Endothelial cell (in vitro differentiated cells): Measurements from ENCODE around the gene LRP5. TPM values are rescaled to one million over a fixed set of nuclear protein-coding genes. Genes with fewer than 3 reads are reported as not detected.

Experiments
- DNase-seq: peaks from one replicate; pipeline ENCODE4 v3.0.0; 2021; ENCODE audit warnings: low spot score
- H3K27ac Mint-ChIP-seq: one replicate; pipeline ENCODE4 v1.8.0; 2021; ENCODE audit warnings: mixed read lengths, inconsistent platforms; ENCODE audit not compliant: unreplicated experiment
- H3K27me3 Mint-ChIP-seq: one replicate; pipeline ENCODE4 v1.8.0; 2021; ENCODE audit warnings: mild to moderate bottlenecking, moderate library complexity, mixed read lengths, inconsistent platforms; ENCODE audit not compliant: unreplicated experiment
- H3K36me3 Mint-ChIP-seq: one replicate; pipeline ENCODE4 v1.8.0; 2021; ENCODE audit warnings: mild to moderate bottlenecking, low read depth, mixed read lengths, inconsistent platforms; ENCODE audit not compliant: unreplicated experiment
- H3K4me1 Mint-ChIP-seq: one replicate; pipeline ENCODE4 v1.8.0; 2021; ENCODE audit warnings: mild to moderate bottlenecking, mixed read lengths, inconsistent platforms; ENCODE audit not compliant: unreplicated experiment
- H3K4me3 Mint-ChIP-seq: one replicate; pipeline ENCODE4 v1.8.0; 2021; ENCODE audit warnings: mild to moderate bottlenecking, mixed read lengths, inconsistent platforms; ENCODE audit not compliant: unreplicated experiment
- H3K9me3 Mint-ChIP-seq: one replicate; pipeline ENCODE4 v1.8.0; 2021; ENCODE audit warnings: mixed read lengths, inconsistent platforms; ENCODE audit not compliant: unreplicated experiment
- total RNA-seq: library from RNA; stranded (reverse); fragmentation: NEBNext Ultra II Directional; extraction: Animal tissue kit (Norgen Biotek cat#: 25700); gene quantifications from one replicate; pipeline ENCODE4 v1.2.1, GENCODE V29; 2021; ENCODE audit not compliant: unreplicated experiment
- TF ChIP-seq, protein P1 (sequence below): fragments of 200-600 bp; sonication (generic); IDR thresholded peaks from one replicate; pipeline ENCODE4 v1.5.0; 2021; ENCODE audit warnings: antibody characterized with exemption; ENCODE audit not compliant: unreplicated experiment

The LRP5 gene
- total RNA-seq, 1 donor from 2014 or later, result 72.3 TPM

DNA sequence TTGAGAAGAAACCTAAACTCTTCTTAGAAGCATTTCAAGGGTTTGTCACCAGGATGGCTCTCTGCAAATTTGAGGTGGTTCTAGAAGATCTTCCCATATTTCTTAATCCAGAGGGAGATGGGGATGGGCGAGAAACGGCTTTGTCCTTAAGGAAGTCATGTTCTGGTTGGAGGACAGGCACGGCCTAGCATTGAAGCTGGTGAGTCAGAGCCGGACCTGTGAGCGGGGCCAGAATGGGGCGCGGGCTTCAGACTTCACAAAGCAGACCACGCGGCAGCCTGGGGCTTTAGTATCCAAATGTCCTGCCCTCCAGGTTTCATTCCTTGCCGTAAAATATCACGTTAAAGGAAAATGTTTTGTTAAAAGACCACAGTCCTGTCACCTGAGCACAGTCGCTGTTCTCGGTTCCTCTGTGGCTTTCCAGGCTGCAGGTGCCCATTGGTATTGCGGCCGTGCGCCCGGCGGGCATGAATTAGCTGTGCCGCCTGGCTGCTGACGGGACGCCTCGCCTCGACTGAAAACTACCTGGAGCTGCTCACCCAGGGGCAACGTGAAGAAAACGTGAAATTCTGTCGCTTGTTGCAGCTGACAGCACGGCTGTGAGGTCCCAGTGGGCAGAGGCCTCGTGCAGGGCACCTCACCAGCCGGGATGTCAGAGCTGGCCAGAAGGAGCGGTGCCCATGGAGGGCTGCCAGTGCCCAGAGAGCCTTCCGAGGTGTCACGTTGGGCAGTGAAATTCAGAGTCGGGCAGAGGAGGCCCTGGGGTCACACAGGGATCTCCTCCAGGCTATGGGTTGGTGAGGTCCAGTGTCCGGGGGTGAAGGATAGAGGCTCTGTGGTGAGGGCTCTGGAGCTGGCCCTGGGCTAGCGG is 59.0 kb downstream of the LRP5 start:
- peaks cover 41% of the 10 kb centered on the region for H3K36me3 Mint-ChIP-seq
- peaks cover 4% of the 10 kb centered on the region for H3K9me3 Mint-ChIP-seq
- peak overlapping the region; percentile 26 for H3K27ac Mint-ChIP-seq
- peaks cover 26% of the 10 kb centered on the region for H3K4me1 Mint-ChIP-seq
- H3K27me3 Mint-ChIP-seq, result peaks cover 16% of the 10 kb centered on the region
- DNase-seq, result no peak
- H3K4me3 Mint-ChIP-seq, result peak overlapping the region; percentile 72
- TF ChIP-seq, protein P1, sequence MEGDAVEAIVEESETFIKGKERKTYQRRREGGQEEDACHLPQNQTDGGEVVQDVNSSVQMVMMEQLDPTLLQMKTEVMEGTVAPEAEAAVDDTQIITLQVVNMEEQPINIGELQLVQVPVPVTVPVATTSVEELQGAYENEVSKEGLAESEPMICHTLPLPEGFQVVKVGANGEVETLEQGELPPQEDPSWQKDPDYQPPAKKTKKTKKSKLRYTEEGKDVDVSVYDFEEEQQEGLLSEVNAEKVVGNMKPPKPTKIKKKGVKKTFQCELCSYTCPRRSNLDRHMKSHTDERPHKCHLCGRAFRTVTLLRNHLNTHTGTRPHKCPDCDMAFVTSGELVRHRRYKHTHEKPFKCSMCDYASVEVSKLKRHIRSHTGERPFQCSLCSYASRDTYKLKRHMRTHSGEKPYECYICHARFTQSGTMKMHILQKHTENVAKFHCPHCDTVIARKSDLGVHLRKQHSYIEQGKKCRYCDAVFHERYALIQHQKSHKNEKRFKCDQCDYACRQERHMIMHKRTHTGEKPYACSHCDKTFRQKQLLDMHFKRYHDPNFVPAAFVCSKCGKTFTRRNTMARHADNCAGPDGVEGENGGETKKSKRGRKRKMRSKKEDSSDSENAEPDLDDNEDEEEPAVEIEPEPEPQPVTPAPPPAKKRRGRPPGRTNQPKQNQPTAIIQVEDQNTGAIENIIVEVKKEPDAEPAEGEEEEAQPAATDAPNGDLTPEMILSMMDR, result no peak

DNA sequence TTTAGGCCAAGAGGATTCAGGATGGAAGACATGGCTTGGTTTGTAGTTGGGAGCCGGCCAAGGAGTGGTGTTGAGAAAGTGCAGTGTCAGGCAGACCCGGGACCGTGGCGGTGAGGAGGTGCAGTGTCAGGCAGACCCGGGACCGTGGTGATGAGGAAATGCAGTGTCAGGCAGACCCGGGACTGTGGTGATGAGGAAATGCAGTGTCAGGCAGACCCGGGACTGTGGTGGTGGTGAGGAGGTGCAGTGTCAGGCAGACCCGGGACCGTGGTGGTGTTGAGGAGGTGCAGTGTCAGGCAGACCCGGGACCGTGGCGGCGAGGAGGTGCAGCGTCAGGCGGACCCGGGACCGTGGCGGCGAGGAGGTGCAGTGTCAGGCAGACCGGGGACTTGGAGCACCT is 59.7 kb downstream of the LRP5 start:
- Mint-ChIP-seq H3K27ac (peak overlapping the region; percentile 25), H3K4me1 (peaks cover 26% of the 10 kb centered on the region)

DNA sequence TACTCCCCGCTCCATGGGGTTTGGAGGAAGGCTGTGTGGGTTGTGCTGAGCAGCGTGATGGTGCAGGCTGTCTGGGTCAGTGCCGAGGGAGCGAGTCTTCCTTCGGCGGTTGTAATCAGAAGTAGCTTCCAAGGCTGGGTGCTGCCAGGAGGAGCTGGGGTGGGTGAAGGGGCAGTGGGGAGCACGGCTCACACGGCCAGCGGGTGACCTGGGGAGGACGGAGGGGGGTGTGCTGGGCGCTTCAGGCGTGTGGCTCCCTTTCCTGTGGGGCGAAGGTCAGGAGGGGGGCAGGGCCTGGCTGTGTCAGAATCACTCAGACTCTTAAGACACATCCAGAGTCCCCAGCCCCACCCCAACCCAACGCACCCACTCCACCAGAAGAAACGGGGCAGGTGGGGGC is 60.2 kb downstream of the LRP5 start:
- Mint-ChIP-seq H3K4me1 (peaks cover 26% of the 10 kb centered on the region), H3K27me3 (peaks cover 15% of the 10 kb centered on the region), H3K9me3 (peaks cover 4% of the 10 kb centered on the region), H3K36me3 (peaks cover 31% of the 10 kb centered on the region), H3K27ac (peak overlapping the region; percentile 25), H3K4me3 (peak overlapping the region; percentile 72)
- TF ChIP-seq, protein P1, result no peak
- no peak for DNase-seq

More for the DNA sequence above, 59.7 kb downstream of the LRP5 start:
- Mint-ChIP-seq H3K9me3 (peaks cover 4% of the 10 kb centered on the region), H3K4me3 (peak overlapping the region; percentile 72), H3K27me3 (peaks cover 15% of the 10 kb centered on the region), H3K36me3 (peaks cover 34% of the 10 kb centered on the region)
- TF ChIP-seq, protein P1, result no peak
- DNase-seq, result no peak

DNA sequence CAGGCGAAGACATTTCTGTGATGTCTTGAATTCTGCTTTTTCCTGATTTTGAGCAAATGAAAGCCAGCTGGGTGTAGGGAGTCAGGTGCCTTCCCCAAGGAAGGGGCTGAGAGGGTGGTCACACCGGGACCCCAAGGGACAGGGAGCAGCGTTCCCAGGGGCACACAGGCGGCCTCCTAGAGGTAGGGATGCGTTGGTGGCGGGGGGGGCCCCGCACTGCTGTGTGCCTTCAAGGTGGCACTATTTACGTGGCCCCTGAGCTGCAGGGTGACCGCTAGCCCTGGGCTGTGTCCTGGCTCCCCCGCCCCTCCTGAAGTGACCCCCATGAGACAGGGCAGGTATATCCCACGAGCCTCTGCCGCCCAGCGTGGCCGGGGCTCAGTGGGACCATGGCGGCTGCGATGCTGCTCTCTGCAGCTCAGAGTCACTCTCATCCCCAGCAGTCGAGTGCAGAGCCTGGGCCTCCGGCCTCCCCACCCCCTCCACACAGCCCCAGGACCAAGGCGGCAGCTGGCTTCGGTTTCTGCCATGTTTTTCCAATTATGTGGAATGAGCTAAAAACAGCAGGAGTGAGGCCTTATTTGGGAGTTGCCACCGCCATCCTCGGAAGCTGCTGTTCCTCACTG is 60.9 kb downstream of the LRP5 start:
- TF ChIP-seq, protein P1, result no peak
- Mint-ChIP-seq H3K9me3 (peaks cover 4% of the 10 kb centered on the region), H3K4me3 (no peak overlapping the region), H3K36me3 (peaks cover 26% of the 10 kb centered on the region), H3K27me3 (peaks cover 17% of the 10 kb centered on the region), H3K4me1 (peaks cover 26% of the 10 kb centered on the region), H3K27ac (no peak overlapping the region)
- no peak for DNase-seq
